KOPT-K1 (cell line): Measurements from ENCODE around the gene BABAM2.

ENCODE experiments used
- H3K27ac ChIP-seq: fragments of 200-600 bp; sonication (generic); 2 replicates; pipeline ENCODE4 v1.5.1; 2016; ENCODE audit warnings: antibody characterized with exemption, mild to moderate bottlenecking, low read depth, low read length; ENCODE audit not compliant: poor library complexity, severe bottlenecking
- H3K36me3 ChIP-seq: fragments of 200-600 bp; sonication (generic); 2 replicates; pipeline ENCODE4 v1.5.1; 2017; ENCODE audit warnings: antibody characterized with exemption, mild to moderate bottlenecking, low read length, moderate library complexity; ENCODE audit not compliant: insufficient read depth
- H3K9me3 ChIP-seq: fragments of 200-600 bp; sonication (generic); 2 replicates; pipeline ENCODE4 v1.5.1; 2017; ENCODE audit warnings: antibody characterized with exemption, low read length, mild to moderate bottlenecking; ENCODE audit not compliant: insufficient read depth, poor library complexity, severe bottlenecking

The BABAM2 gene

GRCh38 chr2:28206762-28207161 lies 316.2 kb downstream of the BABAM2 start:
- Histone ChIP-seq H3K27ac (no peak overlapping the region), H3K9me3 (no peaks in the 10 kb centered on the region), H3K36me3 (no peaks in the 10 kb centered on the region)

DNA sequence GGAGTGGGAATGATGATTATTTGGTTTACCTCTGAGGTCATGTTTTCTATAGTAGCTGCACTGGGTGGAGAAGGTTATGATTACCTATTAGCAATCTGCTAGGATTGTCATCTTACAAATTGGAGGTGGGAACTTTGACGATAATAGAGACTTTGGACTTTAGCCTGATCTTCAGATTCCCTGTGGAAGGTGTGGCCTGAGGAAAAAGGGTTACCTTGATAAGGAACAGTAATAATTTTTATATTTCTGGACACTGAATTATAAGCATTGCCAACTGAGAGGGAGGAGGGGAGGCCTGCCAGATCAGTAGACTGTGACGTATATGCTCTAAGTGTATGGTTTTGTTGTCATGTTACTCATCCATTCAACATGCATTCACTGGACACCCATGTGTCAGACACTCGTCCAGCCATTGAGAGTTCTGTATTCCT lies 318.7 kb downstream of the BABAM2 start:
- no peaks in the 10 kb centered on the region for H3K36me3 ChIP-seq

DNA sequence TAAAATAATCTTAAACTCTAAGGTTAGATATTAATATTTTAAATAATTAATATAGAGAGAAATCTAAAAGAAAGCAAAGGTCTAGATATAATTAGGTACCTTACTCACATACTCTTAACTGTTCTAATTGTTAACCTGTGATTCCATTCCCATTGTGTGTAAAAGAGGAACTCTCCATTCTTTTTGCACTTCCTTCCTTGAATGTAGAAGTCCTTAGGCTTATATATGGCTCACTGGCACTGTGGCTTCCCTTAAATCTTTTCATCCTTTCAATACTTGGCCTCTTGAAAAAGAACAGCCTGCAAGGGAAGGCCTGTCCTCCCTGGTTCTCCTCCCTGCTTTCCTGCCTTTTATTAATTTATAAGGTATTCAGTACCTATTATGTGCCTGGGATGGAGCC lies 319.3 kb downstream of the BABAM2 start:
- Histone ChIP-seq H3K27ac (no peak overlapping the region), H3K9me3 (no peaks in the 10 kb centered on the region), H3K36me3 (no peaks in the 10 kb centered on the region)

More for the DNA sequence above, 318.7 kb downstream of the BABAM2 start:
- no peaks in the 10 kb centered on the region for H3K9me3 ChIP-seq
- no peak overlapping the region for H3K27ac ChIP-seq

DNA sequence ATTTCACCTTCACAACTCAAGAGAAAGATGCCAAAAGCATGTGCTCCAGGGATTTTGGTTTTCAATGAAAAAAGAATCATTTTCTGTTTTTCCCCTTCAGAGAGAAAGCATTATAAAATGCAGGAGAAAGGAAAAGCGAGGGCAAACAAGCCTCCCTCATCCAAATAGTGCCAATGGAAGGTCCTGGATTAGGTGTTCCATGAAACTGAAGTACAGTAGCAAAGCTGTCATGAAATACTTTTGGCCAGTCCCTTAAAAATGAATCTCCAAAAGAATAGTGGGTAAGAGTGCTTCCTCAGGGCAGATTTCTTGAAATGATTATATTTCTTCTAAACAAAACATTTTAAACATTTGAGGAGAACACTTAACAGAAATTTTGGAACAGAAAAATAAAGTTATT lies 320.0 kb downstream of the BABAM2 start:
- H3K27ac ChIP-seq = no peak overlapping the region
- H3K9me3 ChIP-seq = no peaks in the 10 kb centered on the region
- no peaks in the 10 kb centered on the region for H3K36me3 ChIP-seq

GRCh38 chr2:28216331-28216730 lies 325.8 kb downstream of the BABAM2 start:
- Histone ChIP-seq H3K27ac (no peak overlapping the region), H3K36me3 (no peaks in the 10 kb centered on the region), H3K9me3 (no peaks in the 10 kb centered on the region)

- H3K9me3 ChIP-seq = no peaks in the 10 kb centered on the region
- no peaks in the 10 kb centered on the region for H3K36me3 ChIP-seq
- H3K27ac ChIP-seq = no peak overlapping the region
These were observed 326.7 kb downstream of the BABAM2 start for GRCh38 chr2:28217042-28217740.

DNA sequence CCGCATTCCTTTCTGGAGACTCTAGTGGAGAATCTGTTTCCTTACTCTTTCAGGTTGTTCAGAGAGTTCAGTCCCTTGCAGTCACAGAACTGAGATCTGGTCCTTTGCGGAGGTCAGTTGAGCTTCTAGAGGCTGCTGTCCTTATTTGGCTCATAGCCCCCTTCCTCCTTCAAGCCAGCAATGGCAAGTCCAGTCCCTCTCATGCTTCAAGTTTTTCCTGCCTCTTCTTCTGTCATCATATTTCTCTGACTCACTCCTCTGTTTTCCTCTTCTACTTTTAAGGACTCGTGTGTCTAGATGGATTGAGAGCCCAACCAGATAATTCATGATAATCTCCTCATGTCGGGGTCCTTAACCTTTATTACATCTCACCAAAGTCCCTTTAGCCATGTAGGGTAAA lies 328.6 kb downstream of the BABAM2 start:
- Histone ChIP-seq H3K9me3 (no peaks in the 10 kb centered on the region), H3K27ac (no peak overlapping the region), H3K36me3 (no peaks in the 10 kb centered on the region)

DNA sequence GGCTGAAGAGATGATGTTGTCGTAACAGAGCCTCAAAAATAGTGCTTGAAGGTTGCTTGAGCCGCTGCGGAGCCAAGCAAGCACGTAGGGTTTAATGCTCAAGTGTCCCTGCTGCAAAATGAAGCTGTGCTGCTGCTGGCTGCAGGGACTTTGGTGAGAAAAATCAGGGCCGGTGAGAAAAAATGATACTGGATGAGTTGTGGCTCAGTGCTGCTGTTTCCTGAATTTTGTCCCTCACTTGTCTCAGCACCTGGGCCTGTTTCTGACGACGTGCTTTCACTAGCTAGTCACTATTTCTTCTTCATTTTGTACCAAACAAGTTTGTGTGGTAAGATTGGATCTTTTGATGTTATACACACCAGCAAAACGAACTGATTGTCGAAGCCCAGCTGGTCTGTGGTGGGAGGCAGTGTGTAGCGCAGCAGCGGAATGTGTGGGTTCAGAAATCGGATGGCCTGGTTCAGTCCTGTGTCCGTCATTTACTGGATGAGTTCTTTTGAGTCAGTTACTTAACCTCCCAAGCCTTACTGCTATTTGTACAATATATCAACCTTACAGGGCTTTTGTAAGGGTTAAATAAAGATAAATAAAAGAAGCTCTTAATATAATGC lies 329.3 kb downstream of the BABAM2 start:
- no peaks in the 10 kb centered on the region for H3K9me3 ChIP-seq
- no peak overlapping the region for H3K27ac ChIP-seq
- H3K36me3 ChIP-seq = no peaks in the 10 kb centered on the region

GRCh38 chr2:28224648-28225472 lies 334.3 kb downstream of the BABAM2 start:
- no peak overlapping the region for H3K27ac ChIP-seq
- H3K36me3 ChIP-seq = no peaks in the 10 kb centered on the region
- no peaks in the 10 kb centered on the region for H3K9me3 ChIP-seq

- no peaks in the 10 kb centered on the region for H3K9me3 ChIP-seq
- no peaks in the 10 kb centered on the region for H3K36me3 ChIP-seq
- H3K27ac ChIP-seq = no peak overlapping the region
These were observed 335.0 kb downstream of the BABAM2 start for GRCh38 chr2:28225473-28226080.

DNA sequence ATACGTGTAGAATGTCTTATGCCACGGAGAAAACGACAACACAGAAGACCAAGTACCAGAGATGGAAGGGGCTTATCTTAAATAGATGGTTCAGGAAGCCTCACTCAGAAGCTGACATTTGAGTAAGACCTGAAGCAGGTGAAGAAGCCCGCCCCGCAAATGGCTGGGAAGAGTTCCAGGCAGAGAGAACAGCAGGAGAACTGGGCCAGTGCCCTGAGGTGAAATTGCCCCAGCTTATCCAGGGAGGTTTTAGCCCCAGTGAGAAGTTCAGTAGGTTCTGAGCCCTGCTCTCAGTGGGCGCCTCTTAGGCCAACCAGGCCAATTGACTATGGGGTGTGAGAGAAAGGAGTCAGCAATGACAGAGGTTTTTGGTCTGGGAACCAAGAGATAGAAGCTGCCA lies 336.0 kb downstream of the BABAM2 start:
- Histone ChIP-seq H3K36me3 (no peaks in the 10 kb centered on the region), H3K9me3 (no peaks in the 10 kb centered on the region), H3K27ac (no peak overlapping the region)

DNA sequence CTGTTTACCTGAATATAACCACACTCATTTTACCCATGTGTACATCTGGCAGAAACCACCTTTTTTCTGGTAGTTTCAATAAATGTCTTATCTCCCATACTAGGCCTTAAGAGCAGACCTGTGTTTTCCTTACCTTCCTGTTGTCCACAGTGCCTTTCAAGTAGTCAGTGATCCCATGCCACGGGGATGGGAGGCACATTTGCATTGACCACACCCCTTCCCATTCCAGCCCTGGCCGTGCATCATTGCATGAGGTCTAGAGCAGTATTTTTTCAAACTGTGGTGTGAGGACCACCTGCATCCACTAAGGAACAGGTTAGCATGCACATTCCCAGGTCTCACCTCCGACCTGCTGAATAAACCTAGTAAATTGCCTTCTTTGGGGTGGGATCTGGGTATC lies 337.0 kb downstream of the BABAM2 start:
- no peaks in the 10 kb centered on the region for H3K9me3 ChIP-seq
- H3K27ac ChIP-seq = no peak overlapping the region
- no peaks in the 10 kb centered on the region for H3K36me3 ChIP-seq

DNA sequence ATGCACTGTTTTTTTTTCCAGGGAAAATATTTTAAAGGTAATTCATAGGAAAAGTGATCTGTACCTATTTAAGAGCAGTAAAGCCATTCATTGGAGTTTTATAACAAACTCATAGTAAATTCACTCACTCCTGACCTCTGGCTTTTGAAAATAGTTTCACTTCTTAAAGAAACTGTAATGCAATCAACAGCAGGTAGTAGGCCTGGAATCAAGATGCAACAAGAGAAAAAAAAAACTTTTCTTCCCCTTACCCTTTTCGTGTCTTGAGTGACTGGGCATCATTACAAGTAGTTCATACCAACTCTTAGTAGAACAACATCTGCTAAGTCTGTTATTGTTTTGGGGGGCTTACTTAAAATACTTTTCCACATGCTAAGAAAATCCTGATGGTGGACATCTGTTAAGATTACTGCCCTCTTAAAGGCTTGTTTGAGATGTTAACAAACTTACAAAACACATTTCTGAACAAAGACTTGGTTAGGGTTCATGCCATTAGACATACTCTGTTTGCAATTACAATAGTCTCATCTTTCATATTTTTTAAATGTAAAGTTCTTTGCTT lies 338.0 kb downstream of the BABAM2 start:
- no peak overlapping the region for H3K27ac ChIP-seq
- H3K36me3 ChIP-seq = no peaks in the 10 kb centered on the region
- no peaks in the 10 kb centered on the region for H3K9me3 ChIP-seq

DNA sequence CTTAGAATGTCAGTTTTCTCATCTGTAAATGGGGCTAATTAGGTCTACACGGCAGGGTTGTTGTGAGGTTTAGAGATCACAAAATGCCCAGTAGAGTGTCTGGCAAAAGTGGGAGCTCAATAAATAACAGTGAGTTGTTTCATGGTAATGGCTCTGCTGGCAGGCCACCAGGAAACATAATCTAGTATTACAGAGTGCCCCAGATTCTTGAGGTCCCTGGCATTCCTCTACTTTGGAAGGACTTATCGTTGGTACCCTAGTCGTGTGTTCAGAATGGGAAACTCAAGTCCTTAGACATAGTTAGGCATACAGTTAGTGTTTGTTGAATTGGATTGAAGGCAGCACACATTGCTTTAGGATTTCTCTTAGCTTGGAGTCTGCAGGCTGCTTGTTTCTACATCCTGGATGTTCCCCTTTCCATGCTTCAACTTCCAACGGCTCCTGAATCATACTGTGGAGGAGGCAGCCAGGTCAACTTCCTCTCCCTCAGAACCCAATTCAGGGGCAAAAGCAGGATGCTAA lies 340.6 kb downstream of the BABAM2 start:
- Histone ChIP-seq H3K27ac (no peak overlapping the region), H3K36me3 (no peaks in the 10 kb centered on the region), H3K9me3 (no peaks in the 10 kb centered on the region)

DNA sequence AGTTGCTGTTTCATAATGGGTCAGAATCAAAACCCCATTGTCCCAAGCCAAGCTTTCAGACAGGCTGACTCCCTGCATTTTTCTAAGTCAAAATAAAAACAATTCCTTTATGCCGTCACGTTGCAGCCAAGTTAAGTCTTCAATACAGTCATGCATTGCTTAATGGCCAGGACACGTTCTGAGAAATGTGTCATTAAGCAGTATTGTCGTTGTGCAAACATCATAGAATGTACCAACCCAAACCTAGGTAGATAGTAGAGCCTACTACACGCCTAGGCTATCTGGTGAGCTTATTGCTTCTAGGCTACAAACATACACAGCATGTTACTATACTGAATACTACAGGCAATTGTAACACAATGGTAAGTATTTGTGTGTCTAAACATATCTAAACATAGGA lies 341.8 kb downstream of the BABAM2 start:
- Histone ChIP-seq H3K27ac (no peak overlapping the region), H3K36me3 (no peaks in the 10 kb centered on the region), H3K9me3 (no peaks in the 10 kb centered on the region)
